Astrocyte (in vitro differentiated cells and primary cell): ENCODE results near the gene OR1I1.

Experiments used
- EZH2 ChIP-seq: IDR thresholded peaks from 2 replicates; pipeline ENCODE4 v1.6.1; 2012; ENCODE audit warnings: mild to moderate bottlenecking, low read length, inconsistent platforms; ENCODE audit not compliant: insufficient read depth
- TF ChIP-seq, protein P1 (sequence below): IDR thresholded peaks from 2 replicates; pipeline ENCODE4 v1.5.1; 2011; ENCODE audit warnings: low read depth, mild to moderate bottlenecking, inconsistent platforms, low read length, moderate library complexity; ENCODE audit not compliant: insufficient read depth

DNA sequence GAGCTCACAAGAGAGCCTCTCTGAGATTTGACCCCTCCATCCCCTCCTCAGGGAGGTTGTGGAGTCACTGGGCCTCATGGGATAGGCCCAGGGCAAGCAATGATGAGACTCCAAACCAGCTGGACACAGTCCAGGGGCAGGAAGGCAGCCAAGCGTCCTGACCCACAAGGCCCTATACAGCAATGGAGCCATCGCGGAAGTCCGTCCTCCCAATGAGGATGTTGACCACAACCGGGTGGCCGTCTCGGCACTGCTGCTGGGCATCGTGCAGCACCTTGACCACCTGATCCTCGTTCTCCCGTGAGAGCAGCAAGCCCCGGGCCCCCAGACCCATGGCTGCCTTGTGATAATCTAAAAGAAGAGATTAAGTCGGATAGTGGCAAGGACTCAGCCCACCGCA, 33.1 kb downstream of the OR1I1 start:
- TF ChIP-seq, protein P1, sequence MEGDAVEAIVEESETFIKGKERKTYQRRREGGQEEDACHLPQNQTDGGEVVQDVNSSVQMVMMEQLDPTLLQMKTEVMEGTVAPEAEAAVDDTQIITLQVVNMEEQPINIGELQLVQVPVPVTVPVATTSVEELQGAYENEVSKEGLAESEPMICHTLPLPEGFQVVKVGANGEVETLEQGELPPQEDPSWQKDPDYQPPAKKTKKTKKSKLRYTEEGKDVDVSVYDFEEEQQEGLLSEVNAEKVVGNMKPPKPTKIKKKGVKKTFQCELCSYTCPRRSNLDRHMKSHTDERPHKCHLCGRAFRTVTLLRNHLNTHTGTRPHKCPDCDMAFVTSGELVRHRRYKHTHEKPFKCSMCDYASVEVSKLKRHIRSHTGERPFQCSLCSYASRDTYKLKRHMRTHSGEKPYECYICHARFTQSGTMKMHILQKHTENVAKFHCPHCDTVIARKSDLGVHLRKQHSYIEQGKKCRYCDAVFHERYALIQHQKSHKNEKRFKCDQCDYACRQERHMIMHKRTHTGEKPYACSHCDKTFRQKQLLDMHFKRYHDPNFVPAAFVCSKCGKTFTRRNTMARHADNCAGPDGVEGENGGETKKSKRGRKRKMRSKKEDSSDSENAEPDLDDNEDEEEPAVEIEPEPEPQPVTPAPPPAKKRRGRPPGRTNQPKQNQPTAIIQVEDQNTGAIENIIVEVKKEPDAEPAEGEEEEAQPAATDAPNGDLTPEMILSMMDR: no peak
- TF ChIP-seq EZH2: no peak
